MM.1S (cell line): ENCODE measurements around the gene DEDD.

Experiments used
- DNase-seq: peaks from one replicate; pipeline ENCODE4 v3.0.0-alpha.2; 2015
- H2AFZ ChIP-seq: fragments of 300-600 bp; sonication (generic); 2 replicates; pipeline ENCODE4 v1.6.0; 2016; ENCODE audit warnings: antibody characterized with exemption, low read length
- H3F3A ChIP-seq: fragments of 300-600 bp; sonication (generic); 2 replicates; pipeline ENCODE4 v1.6.1; 2016; ENCODE audit warnings: mild to moderate bottlenecking, antibody characterized with exemption, low read length, moderate library complexity, mixed read lengths; ENCODE audit not compliant: insufficient read depth
- H3K27ac ChIP-seq: fragments of 300-600 bp; sonication (generic); 2 replicates; pipeline ENCODE4 v1.5.1; 2016; ENCODE audit warnings: mild to moderate bottlenecking, low read length
- H3K27me3 ChIP-seq: fragments of 300-600 bp; sonication (generic); replicated peaks from 2 replicates; pipeline ENCODE4 v1.6.0; 2016; ENCODE audit warnings: low read length; ENCODE audit not compliant: insufficient read depth
- H3K36me3 ChIP-seq: fragments of 300-600 bp; sonication (generic); replicated peaks from 2 replicates; pipeline ENCODE4 v1.6.1; 2016; ENCODE audit warnings: mild to moderate bottlenecking, low read length, mixed read lengths; ENCODE audit not compliant: insufficient read depth
- H3K4me1 ChIP-seq: fragments of 300-600 bp; sonication (generic); 2 replicates; pipeline ENCODE4 v1.6.1; 2016; ENCODE audit warnings: low read length, mixed read lengths
- H3K4me2 ChIP-seq: fragments of 300-600 bp; sonication (generic); 2 replicates; pipeline ENCODE4 v1.6.0; 2016; ENCODE audit warnings: low read depth, low read length
- H3K4me3 ChIP-seq: fragments of 300-600 bp; sonication (generic); 2 replicates; pipeline ENCODE4 v1.5.1; 2016; ENCODE audit warnings: low read length, mixed read lengths
- H3K79me2 ChIP-seq: fragments of 300-600 bp; sonication (generic); 2 replicates; pipeline ENCODE4 v1.6.1; 2016; ENCODE audit warnings: mixed run types, low read length, mixed read lengths
- H3K9ac ChIP-seq: fragments of 300-600 bp; sonication (generic); 2 replicates; pipeline ENCODE4 v1.6.1; 2016; ENCODE audit warnings: low read length, mixed read lengths
- H3K9me2 ChIP-seq: fragments of 300-600 bp; sonication (generic); replicated peaks from 2 replicates; pipeline ENCODE4 v1.6.1; 2016; ENCODE audit warnings: mild to moderate bottlenecking, low read length, mixed read lengths; ENCODE audit not compliant: insufficient read depth
- H3K9me3 ChIP-seq: fragments of 300-600 bp; sonication (generic); replicated peaks from 2 replicates; pipeline ENCODE4 v1.6.1; 2016; ENCODE audit warnings: mild to moderate bottlenecking, low read length, mixed read lengths; ENCODE audit not compliant: insufficient read depth
- H4K20me1 ChIP-seq: fragments of 300-600 bp; sonication (generic); 2 replicates; pipeline ENCODE4 v1.6.1; 2016; ENCODE audit warnings: mild to moderate bottlenecking, low read length, moderate library complexity, mixed read lengths; ENCODE audit not compliant: insufficient read depth
- EZH2 ChIP-seq: fragments of 300-600 bp; sonication (generic); optimal IDR thresholded peaks from 2 replicates; pipeline ENCODE3; 2017; ENCODE audit warnings: low read depth, mild to moderate bottlenecking, antibody characterized with exemption, low read length, mixed read lengths
- EZH2phosphoT487 ChIP-seq: fragments of 300-600 bp; sonication (generic); IDR thresholded peaks from 2 replicates; pipeline ENCODE4 v1.6.1; 2018; ENCODE audit warnings: antibody characterized with exemption, low read length
- TF ChIP-seq, protein P1 (sequence below): fragments of 300-600 bp; sonication (generic); IDR thresholded peaks from 2 replicates; pipeline ENCODE4 v1.5.1; 2016; ENCODE audit warnings: antibody characterized with exemption, low read length, mixed read lengths

Gene DEDD

GRCh38 chr1:161179698-161180097 is 47.2 kb upstream of the DEDD start:
- peaks cover 59% of the 10 kb centered on the region for H3K4me1 ChIP-seq
- H3K27me3 ChIP-seq = no peaks in the 10 kb centered on the region
- no peak overlapping the region for H3K4me2 ChIP-seq
- DNase-seq = no peak
- no peak overlapping the region for H3K9ac ChIP-seq
- peaks cover 27% of the 10 kb centered on the region for H3K79me2 ChIP-seq
- TF ChIP-seq EZH2 (no peak), EZH2phosphoT487 (no peak)
- TF ChIP-seq, protein P1, sequence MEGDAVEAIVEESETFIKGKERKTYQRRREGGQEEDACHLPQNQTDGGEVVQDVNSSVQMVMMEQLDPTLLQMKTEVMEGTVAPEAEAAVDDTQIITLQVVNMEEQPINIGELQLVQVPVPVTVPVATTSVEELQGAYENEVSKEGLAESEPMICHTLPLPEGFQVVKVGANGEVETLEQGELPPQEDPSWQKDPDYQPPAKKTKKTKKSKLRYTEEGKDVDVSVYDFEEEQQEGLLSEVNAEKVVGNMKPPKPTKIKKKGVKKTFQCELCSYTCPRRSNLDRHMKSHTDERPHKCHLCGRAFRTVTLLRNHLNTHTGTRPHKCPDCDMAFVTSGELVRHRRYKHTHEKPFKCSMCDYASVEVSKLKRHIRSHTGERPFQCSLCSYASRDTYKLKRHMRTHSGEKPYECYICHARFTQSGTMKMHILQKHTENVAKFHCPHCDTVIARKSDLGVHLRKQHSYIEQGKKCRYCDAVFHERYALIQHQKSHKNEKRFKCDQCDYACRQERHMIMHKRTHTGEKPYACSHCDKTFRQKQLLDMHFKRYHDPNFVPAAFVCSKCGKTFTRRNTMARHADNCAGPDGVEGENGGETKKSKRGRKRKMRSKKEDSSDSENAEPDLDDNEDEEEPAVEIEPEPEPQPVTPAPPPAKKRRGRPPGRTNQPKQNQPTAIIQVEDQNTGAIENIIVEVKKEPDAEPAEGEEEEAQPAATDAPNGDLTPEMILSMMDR = no peak
- no peaks in the 10 kb centered on the region for H3K9me3 ChIP-seq
- H3K4me3 ChIP-seq = no peak overlapping the region
- H3F3A ChIP-seq = peaks cover 48% of the 10 kb centered on the region
- H2AFZ ChIP-seq = no peak overlapping the region
- H4K20me1 ChIP-seq = no peaks in the 10 kb centered on the region
- no peak overlapping the region for H3K27ac ChIP-seq
- H3K9me2 ChIP-seq = no peaks in the 10 kb centered on the region
- peaks cover 6% of the 10 kb centered on the region; the same call in 1 of the 2 replicates for H3K36me3 ChIP-seq

GRCh38 chr1:161177936-161178244 is 45.4 kb upstream of the DEDD start:
- no peaks in the 10 kb centered on the region for H3K9me3 ChIP-seq
- peaks cover 58% of the 10 kb centered on the region for H3K4me1 ChIP-seq
- peaks cover 38% of the 10 kb centered on the region for H3F3A ChIP-seq
- peak overlapping the region; percentile 46 for H2AFZ ChIP-seq
- TF ChIP-seq EZH2phosphoT487 (no peak), EZH2 (no peak)
- TF ChIP-seq, protein P1 = no peak
- no peaks in the 10 kb centered on the region for H3K9me2 ChIP-seq
- peak overlapping the region; percentile 87 for H3K9ac ChIP-seq
- peak overlapping the region; percentile 88 for H3K4me3 ChIP-seq
- H3K4me2 ChIP-seq = peak overlapping the region; percentile 97
- peaks cover 45% of the 10 kb centered on the region for H3K79me2 ChIP-seq
- no peak for DNase-seq
- H3K36me3 ChIP-seq = peaks cover 19% of the 10 kb centered on the region; the same call in 1 of the 2 replicates
- 0 out of 2 replicates have a peak, but pooled peaks cover 5% of the 10 kb centered on the region for H4K20me1 ChIP-seq
- H3K27ac ChIP-seq = peak overlapping the region; percentile 91; the same call in 1 of the 2 replicates
- H3K27me3 ChIP-seq = no peaks in the 10 kb centered on the region

- peak within 1 kb of the TSS; percentile 46 for H2AFZ ChIP-seq
- peaks cover 35% of the 10 kb centered on the region for H3F3A ChIP-seq
- peaks cover 25% of the 10 kb centered on the region; the same call in 1 of the 2 replicates for H3K36me3 ChIP-seq
- peaks cover 51% of the 10 kb centered on the region for H3K79me2 ChIP-seq
- H3K4me3 ChIP-seq = peak within 1 kb of the TSS; percentile 88
- H3K27ac ChIP-seq = peak within 1 kb of the TSS; percentile 91
- H3K4me1 ChIP-seq = peaks cover 56% of the 10 kb centered on the region
- H3K9me3 ChIP-seq = no peaks in the 10 kb centered on the region
- peak within 1 kb of the TSS; percentile 97 for H3K4me2 ChIP-seq
- H4K20me1 ChIP-seq = 0 out of 2 replicates have a peak, but pooled peaks cover 6% of the 10 kb centered on the region
- no peaks in the 10 kb centered on the region for H3K27me3 ChIP-seq
- TF ChIP-seq, protein P1 = peak; percentile 42
- TF ChIP-seq EZH2phosphoT487 (no peak), EZH2 (no peak)
- peak within 1 kb of the TSS; percentile 87 for H3K9ac ChIP-seq
- peak; percentile 94 for DNase-seq
- no peaks in the 10 kb centered on the region for H3K9me2 ChIP-seq
Measured at GRCh38 chr1:161177112-161177935, 44.9 kb upstream of the DEDD start, which contains the start of gene B4GALT3. TSS of gene B4GALT3 (minus strand) at chr1:161177507. CDS start at chr1:161176060, 1,447 bp downstream.
